Liver (tissue), 9 donors: ENCODE measurements around the gene SH3PXD2A. TPM values are rescaled to one million over a fixed set of nuclear protein-coding genes. Genes with fewer than 3 reads are reported as not detected.
"Not testable (repeated sequence)": the region's sequence is repeated elsewhere in the genome, so short reads cannot be mapped to it uniquely, and the experiment has no call there.

Source experiments
- DNase-seq: peaks from one replicate; pipeline ENCODE4 v3.0.0-alpha.2; 2017; ENCODE audit warnings: low spot score
- H3K27ac ChIP-seq, 2 donors: one replicate each; pipeline ENCODE4 v1.7.0; 2013; ENCODE audit warnings: inconsistent platforms in 2 of 2, low read length in 2 of 2, control low read depth in 1 of 2, low read depth in 1 of 2, mild to moderate bottlenecking in 1 of 2
- H3K27me3 ChIP-seq, 4 donors: one replicate each; pipeline versions ENCODE4 v1.6.1 to v1.7.0; 2013; ENCODE audit warnings: low read length in 3 of 4, inconsistent platforms in 1 of 4, mild to moderate bottlenecking in 1 of 4, moderate library complexity in 1 of 4; ENCODE audit not compliant: control insufficient read depth in 4 of 4, insufficient read depth in 4 of 4
- H3K36me3 ChIP-seq, 4 donors: one replicate each; pipeline versions ENCODE4 v1.6.1 to v1.7.0; 2013; ENCODE audit warnings: low read length in 3 of 4, mild to moderate bottlenecking in 3 of 4, low read depth in 1 of 4, moderate library complexity in 1 of 4; ENCODE audit not compliant: control insufficient read depth in 4 of 4, insufficient read depth in 3 of 4
- H3K4me1 ChIP-seq, 4 donors: one replicate each; pipeline versions ENCODE4 v1.6.1 to v1.7.0; 2013; ENCODE audit warnings: low read length in 3 of 4, mild to moderate bottlenecking in 3 of 4, moderate library complexity in 1 of 4; ENCODE audit not compliant: control insufficient read depth in 4 of 4, insufficient read depth in 4 of 4
- H3K4me3 ChIP-seq, 3 donors: one replicate each; pipeline versions ENCODE4 v1.6.1 to v1.7.0; 2013; ENCODE audit warnings: low read length in 3 of 3, control low read depth in 1 of 3, low read depth in 1 of 3, mild to moderate bottlenecking in 1 of 3
- H3K9ac ChIP-seq, 2 donors: one replicate each; pipeline ENCODE4 v1.7.0; 2013; ENCODE audit warnings: low read length in 2 of 2, mild to moderate bottlenecking in 2 of 2, moderate library complexity in 2 of 2, control low read depth in 1 of 2, low read depth in 1 of 2
- H3K9me3 ChIP-seq, 4 donors: one replicate each; pipeline versions ENCODE4 v1.6.1 to v1.7.0; 2013; ENCODE audit warnings: low read length in 3 of 4; ENCODE audit not compliant: control insufficient read depth in 4 of 4
- ATF3 ChIP-seq: IDR thresholded peaks from 2 replicates; pipeline ENCODE4 v1.6.1; 2016; ENCODE audit warnings: antibody characterized with exemption
- EGR1 ChIP-seq, 2 donors: IDR thresholded peaks; 2 replicates each; pipeline ENCODE4 v1.6.1; 2016 to 2018; ENCODE audit warnings: antibody characterized with exemption in 2 of 2, low read depth in 2 of 2
- FOXA1 ChIP-seq: IDR thresholded peaks from 2 replicates; pipeline ENCODE4 v1.6.1; 2016; ENCODE audit warnings: antibody characterized with exemption
- FOXA2 ChIP-seq: IDR thresholded peaks from 2 replicates; pipeline ENCODE4 v1.6.1; 2016; ENCODE audit warnings: antibody characterized with exemption
- GABPA ChIP-seq, 2 donors: IDR thresholded peaks in 1 of 2; conservative IDR thresholded peaks in 1 of 2; 2 replicates each; pipeline ENCODE4 v1.6.1; 2016; ENCODE audit warnings: antibody characterized with exemption in 2 of 2, mild to moderate bottlenecking in 1 of 2, moderate library complexity in 1 of 2
- HNF4A ChIP-seq, 2 donors: conservative IDR thresholded peaks; 2 replicates each; pipeline ENCODE4 v1.6.1; 2016; ENCODE audit warnings: antibody characterized with exemption in 2 of 2, mild to moderate bottlenecking in 2 of 2
- HNF4G ChIP-seq: IDR thresholded peaks from 2 replicates; pipeline ENCODE4 v1.6.1; 2016; ENCODE audit warnings: antibody characterized with exemption
- JUND ChIP-seq, 2 donors: IDR thresholded peaks; 2 replicates each; pipeline ENCODE4 v1.6.1; 2016; ENCODE audit warnings: antibody characterized with exemption in 2 of 2
- NR2F2 ChIP-seq: IDR thresholded peaks from 2 replicates; pipeline ENCODE4 v1.6.1; 2016; ENCODE audit warnings: antibody characterized with exemption
- RAD21 ChIP-seq, 2 donors: IDR thresholded peaks; 2 replicates each; pipeline ENCODE4 v1.6.1; 2016; ENCODE audit warnings: antibody characterized with exemption in 2 of 2, mild to moderate bottlenecking in 2 of 2
- REST ChIP-seq: IDR thresholded peaks from 2 replicates; pipeline ENCODE4 v1.6.1; 2016; ENCODE audit warnings: antibody characterized with exemption, mild to moderate bottlenecking
- RXRA ChIP-seq, 2 donors: IDR thresholded peaks; 2 replicates each; pipeline ENCODE4 v1.6.1; 2017 to 2018; ENCODE audit warnings: antibody characterized with exemption in 2 of 2, mild to moderate bottlenecking in 1 of 2
- SP1 ChIP-seq: IDR thresholded peaks from 2 replicates; pipeline ENCODE4 v1.6.1; 2018; ENCODE audit warnings: antibody characterized with exemption, mild to moderate bottlenecking
- TAF1 ChIP-seq: conservative IDR thresholded peaks from 2 replicates; pipeline ENCODE4 v1.6.1; 2016; ENCODE audit warnings: antibody characterized with exemption, mild to moderate bottlenecking
- YY1 ChIP-seq: IDR thresholded peaks from 2 replicates; pipeline ENCODE4 v1.6.1; 2016; ENCODE audit warnings: antibody characterized with exemption, mild to moderate bottlenecking
- ZBTB33 ChIP-seq: IDR thresholded peaks from 2 replicates; pipeline ENCODE4 v1.6.1; 2016; ENCODE audit warnings: antibody characterized with exemption
- WGBS: extraction: QIAGEN DNeasy Blood & Tissue Kit; methylation state at CpG from one replicate; pipeline ENCODE4 v1.1.7; 2013; 5-methylcytosine and 5-hydroxymethylcytosine counted together
- polyA plus RNA-seq, 2 donors: library from polyadenylated mRNA; stranded (reverse) in 1 of 2; unstranded in 1 of 2; fragments of 200-250 nt in 1 of 2; fragments of >200 nt in 1 of 2; fragmentation: Nextera tagmentation in 1 of 2; extraction: Ambion mirVana in 1 of 2; gene quantifications; one replicate each; pipeline versions ENCODE4 v1.2.1 to v1.2.3, GENCODE V29; 2013 to 2015
- total RNA-seq, 2 donors: library from RNA; depleted of rRNA; stranded (reverse); fragments of >200 nt; gene quantifications; one replicate each; pipeline ENCODE4 v1.2.3, GENCODE V29; 2014
- TF ChIP-seq, protein P1 (sequence below): IDR thresholded peaks from 2 replicates; pipeline ENCODE4 v1.6.1; 2016; ENCODE audit warnings: antibody characterized with exemption
- TF ChIP-seq, protein P2 (sequence below): fragments of 150-350 bp; IDR thresholded peaks from 2 replicates; pipeline ENCODE4 v1.5.1; 2017; ENCODE audit warnings: improper control_type of control experiment, low read depth, low read length; ENCODE audit not compliant: missing input control
- donor health status: healthy.
- donor health status: healthy.
- donor health status: healthy.
- donor health status: healthy.
- donor health status: healthy.

Gene SH3PXD2A
- total and polyA plus RNA-seq, 4 donors, result 0.82 to 5.5 (median 3.9) TPM

- DNase-seq, result no peak
- TF ChIP-seq YY1 (no peak), HNF4A (conservative IDR thresholded peaks at IDR 0.05) (peak in 1 of 2 donors; percentile 24), FOXA2 (no peak), HNF4G (no peak), RAD21 (IDR thresholded peaks at IDR 0.05) (peak; percentile 29 to 64), NR2F2 (no peak), SP1 (peak; percentile 25)
- TF ChIP-seq, protein P1, sequence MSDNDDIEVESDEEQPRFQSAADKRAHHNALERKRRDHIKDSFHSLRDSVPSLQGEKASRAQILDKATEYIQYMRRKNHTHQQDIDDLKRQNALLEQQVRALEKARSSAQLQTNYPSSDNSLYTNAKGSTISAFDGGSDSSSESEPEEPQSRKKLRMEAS, result no peak
- TF ChIP-seq, protein P2, sequence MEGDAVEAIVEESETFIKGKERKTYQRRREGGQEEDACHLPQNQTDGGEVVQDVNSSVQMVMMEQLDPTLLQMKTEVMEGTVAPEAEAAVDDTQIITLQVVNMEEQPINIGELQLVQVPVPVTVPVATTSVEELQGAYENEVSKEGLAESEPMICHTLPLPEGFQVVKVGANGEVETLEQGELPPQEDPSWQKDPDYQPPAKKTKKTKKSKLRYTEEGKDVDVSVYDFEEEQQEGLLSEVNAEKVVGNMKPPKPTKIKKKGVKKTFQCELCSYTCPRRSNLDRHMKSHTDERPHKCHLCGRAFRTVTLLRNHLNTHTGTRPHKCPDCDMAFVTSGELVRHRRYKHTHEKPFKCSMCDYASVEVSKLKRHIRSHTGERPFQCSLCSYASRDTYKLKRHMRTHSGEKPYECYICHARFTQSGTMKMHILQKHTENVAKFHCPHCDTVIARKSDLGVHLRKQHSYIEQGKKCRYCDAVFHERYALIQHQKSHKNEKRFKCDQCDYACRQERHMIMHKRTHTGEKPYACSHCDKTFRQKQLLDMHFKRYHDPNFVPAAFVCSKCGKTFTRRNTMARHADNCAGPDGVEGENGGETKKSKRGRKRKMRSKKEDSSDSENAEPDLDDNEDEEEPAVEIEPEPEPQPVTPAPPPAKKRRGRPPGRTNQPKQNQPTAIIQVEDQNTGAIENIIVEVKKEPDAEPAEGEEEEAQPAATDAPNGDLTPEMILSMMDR, result no peak
- peaks cover 15 to 65% (median 47%) of the 10 kb centered on the region in 4 donors for H3K4me1 ChIP-seq
- WGBS, result 35% methylated on average over 13 of the region's 13 CpGs
- H3K27me3 ChIP-seq, result no peaks in the 10 kb centered on the region
- H3K9ac ChIP-seq, result no peak overlapping the region
- H3K27ac ChIP-seq, result no peak overlapping the region
- H3K4me3 ChIP-seq, result no peak overlapping the region
- peaks cover 0 to 2% (median 0%) of the 10 kb centered on the region in 4 donors for H3K36me3 ChIP-seq
- no peaks in the 10 kb centered on the region for H3K9me3 ChIP-seq
Measured at GRCh38 chr10:103663802-103664201, 191.6 kb downstream of the SH3PXD2A start.

DNA sequence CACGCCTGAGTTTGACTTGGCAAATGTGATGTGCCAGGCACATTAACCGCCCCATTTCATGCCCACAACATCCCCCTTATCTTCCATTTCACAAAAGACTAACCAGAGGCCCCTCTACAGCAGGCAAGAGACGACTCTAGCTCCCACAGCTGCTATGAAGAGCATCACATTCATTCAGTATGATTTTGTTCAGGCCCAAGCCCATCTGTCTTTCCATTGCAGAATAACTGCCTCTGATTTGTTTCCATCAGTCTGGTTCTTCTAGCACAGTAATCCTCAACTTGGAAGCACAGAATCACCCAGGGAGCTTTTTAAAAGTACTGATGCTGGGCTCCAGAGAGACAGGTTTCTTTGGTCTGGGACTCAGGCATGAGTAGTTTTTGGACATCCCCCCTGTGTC, 192.1 kb downstream of the SH3PXD2A start:
- H3K4me1 ChIP-seq, result peaks cover 17 to 68% (median 51%) of the 10 kb centered on the region in 4 donors
- TF ChIP-seq FOXA2 (no peak), SP1 (no peak), REST (no peak), TAF1 (no peak), NR2F2 (no peak), HNF4G (no peak), JUND (IDR thresholded peaks at IDR 0.05) (no peak), RAD21 (IDR thresholded peaks at IDR 0.05) (no peak), RXRA (IDR thresholded peaks at IDR 0.05) (no peak), ZBTB33 (no peak), HNF4A (conservative IDR thresholded peaks at IDR 0.05) (no peak), FOXA1 (no peak), EGR1 (IDR thresholded peaks at IDR 0.05; ENCODE audit: low read depth in 2 of 2) (no peak), ATF3 (no peak), GABPA (IDR thresholded peaks at IDR 0.05 in 1 of 2, conservative IDR thresholded peaks at IDR 0.05 in 1 of 2) (no peak), YY1 (no peak)
- TF ChIP-seq, protein P1, result no peak
- TF ChIP-seq, protein P2, result no peak
- 96% methylated on average over 3 of the region's 3 CpGs for WGBS
- H3K9ac ChIP-seq, result no peak overlapping the region
- no peak overlapping the region for H3K27ac ChIP-seq
- no peaks in the 10 kb centered on the region for H3K9me3 ChIP-seq
- H3K36me3 ChIP-seq, result peaks cover 0 to 2% (median 0%) of the 10 kb centered on the region in 4 donors
- no peak overlapping the region for H3K4me3 ChIP-seq
- DNase-seq, result no peak
- H3K27me3 ChIP-seq, result no peaks in the 10 kb centered on the region

GRCh38 chr10:103662704-103663103, 192.7 kb downstream of the SH3PXD2A start:
- H3K27me3 ChIP-seq, H3K36me3 ChIP-seq, H3K9me3 ChIP-seq, H3K4me3 ChIP-seq, DNase-seq, H3K27ac ChIP-seq, H3K9ac ChIP-seq: not testable (repeated sequence)
- 98% methylated on average over 3 of the region's 3 CpGs for WGBS
- H3K4me1 ChIP-seq, result peaks cover 17 to 68% (median 52%) of the 10 kb centered on the region in 4 donors
